ENCODE results near the gene PCMTD2. TPM values are rescaled to one million over a fixed set of nuclear protein-coding genes. Genes with fewer than 3 reads are reported as not detected.

PCMTD2 gene
- total and polyA plus RNA-seq, 2 experiments from 2014 or later = 37.7 to 79.2 TPM

DNA sequence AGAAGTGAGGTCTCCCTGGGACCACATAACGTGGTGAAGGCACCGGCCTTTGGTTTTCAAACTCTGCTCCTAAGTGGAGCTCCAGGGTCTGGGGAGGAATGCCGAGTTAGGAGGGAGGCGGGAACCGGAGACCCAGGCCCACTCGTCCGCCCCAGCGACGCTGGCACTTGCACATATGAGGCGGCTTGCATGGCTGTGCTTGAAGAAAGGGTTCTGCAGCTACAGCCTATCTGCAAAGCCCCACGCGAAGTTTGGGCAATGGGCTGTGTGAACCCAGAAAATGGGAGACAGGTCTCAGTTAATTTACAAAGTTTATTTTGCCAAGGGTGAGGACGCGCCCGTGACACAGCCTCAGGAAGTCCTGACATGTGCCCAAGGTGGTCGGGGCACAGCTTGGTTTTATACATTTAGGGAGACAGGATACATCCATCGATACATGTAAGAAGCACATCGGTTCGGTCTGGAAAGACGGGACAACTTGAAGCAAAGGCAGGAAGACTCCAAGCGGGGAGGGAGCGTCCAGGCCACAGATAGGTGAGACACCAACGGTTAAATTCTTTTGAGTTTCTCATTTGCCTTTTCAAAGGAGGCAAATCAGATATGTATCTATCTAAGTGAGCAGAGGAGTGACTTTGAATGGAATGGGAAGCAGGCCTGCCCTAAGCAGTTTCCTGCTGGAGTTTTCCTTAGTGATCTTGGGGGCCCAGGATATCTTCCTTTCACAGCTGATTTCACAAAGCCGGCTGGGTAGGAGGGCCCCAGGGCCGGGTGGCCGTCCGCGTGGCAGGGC lies 782 bp upstream of the PCMTD2 start:
- no peaks in the 10 kb centered on the region for H3K9me2 ChIP-seq (replicated peaks; ENCODE audit: insufficient read depth)
- TF ChIP-seq EZH2 (IDR thresholded peaks at IDR 0.05; ENCODE audit: borderline replicate concordance) (no peak), EZH2phosphoT487 (IDR thresholded peaks at IDR 0.05; ENCODE audit: low read depth, severe bottlenecking, unreplicated experiment) (no peak)
- TF ChIP-seq, protein P1, sequence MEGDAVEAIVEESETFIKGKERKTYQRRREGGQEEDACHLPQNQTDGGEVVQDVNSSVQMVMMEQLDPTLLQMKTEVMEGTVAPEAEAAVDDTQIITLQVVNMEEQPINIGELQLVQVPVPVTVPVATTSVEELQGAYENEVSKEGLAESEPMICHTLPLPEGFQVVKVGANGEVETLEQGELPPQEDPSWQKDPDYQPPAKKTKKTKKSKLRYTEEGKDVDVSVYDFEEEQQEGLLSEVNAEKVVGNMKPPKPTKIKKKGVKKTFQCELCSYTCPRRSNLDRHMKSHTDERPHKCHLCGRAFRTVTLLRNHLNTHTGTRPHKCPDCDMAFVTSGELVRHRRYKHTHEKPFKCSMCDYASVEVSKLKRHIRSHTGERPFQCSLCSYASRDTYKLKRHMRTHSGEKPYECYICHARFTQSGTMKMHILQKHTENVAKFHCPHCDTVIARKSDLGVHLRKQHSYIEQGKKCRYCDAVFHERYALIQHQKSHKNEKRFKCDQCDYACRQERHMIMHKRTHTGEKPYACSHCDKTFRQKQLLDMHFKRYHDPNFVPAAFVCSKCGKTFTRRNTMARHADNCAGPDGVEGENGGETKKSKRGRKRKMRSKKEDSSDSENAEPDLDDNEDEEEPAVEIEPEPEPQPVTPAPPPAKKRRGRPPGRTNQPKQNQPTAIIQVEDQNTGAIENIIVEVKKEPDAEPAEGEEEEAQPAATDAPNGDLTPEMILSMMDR (IDR thresholded peaks at IDR 0.05; ENCODE audit: poor library complexity) = no peak

GRCh38 chr20:64256282-64256935 lies 861 bp downstream of the PCMTD2 start:
- peaks cover 48% of the 10 kb centered on the region for H3K79me2 ChIP-seq
- TF ChIP-seq, protein P1 (IDR thresholded peaks at IDR 0.05; ENCODE audit: poor library complexity) = no peak
- peak overlapping the region; percentile 72 for H2AFZ ChIP-seq
- 23% methylated on average over 15 of the region's 15 CpGs for WGBS (ENCODE audit: low lambda C conversion rate, missing lambda C conversion rate)
- no peaks in the 10 kb centered on the region for H3K36me3 ChIP-seq (replicated peaks; ENCODE audit: insufficient read depth, low read depth)
- no peaks in the 10 kb centered on the region for H3K9me3 ChIP-seq (ENCODE audit: low read depth)
- H3K9me2 ChIP-seq (replicated peaks; ENCODE audit: insufficient read depth) = no peaks in the 10 kb centered on the region
- H4K20me1 ChIP-seq (ENCODE audit: insufficient read depth, poor library complexity, severe bottlenecking) = no peaks in the 10 kb centered on the region
- peaks cover 29% of the 10 kb centered on the region for H3K4me1 ChIP-seq (ENCODE audit: insufficient read depth)
- H3K4me2 ChIP-seq = peak overlapping the region; percentile 96
- H3K27ac ChIP-seq = peak overlapping the region; percentile 98
- H3K4me3 ChIP-seq = peak overlapping the region; percentile 98
- H3K27me3 ChIP-seq = no peaks in the 10 kb centered on the region
- DNase-seq (ENCODE audit: low spot score) = no peak

More for the DNA sequence above, 782 bp upstream of the PCMTD2 start:
- peak overlapping the region; percentile 62 for H3K4me3 ChIP-seq
- DNase-seq (ENCODE audit: low spot score) = no peak
- 71% methylated on average over 28 of the region's 28 CpGs for WGBS (ENCODE audit: low lambda C conversion rate, missing lambda C conversion rate)
- H2AFZ ChIP-seq = peak overlapping the region; percentile 93
- H3K27me3 ChIP-seq = peaks cover 5% of the 10 kb centered on the region
- H3K36me3 ChIP-seq (replicated peaks; ENCODE audit: insufficient read depth, low read depth) = no peaks in the 10 kb centered on the region
- H3K4me1 ChIP-seq (ENCODE audit: insufficient read depth) = peaks cover 24% of the 10 kb centered on the region
- peaks cover 41% of the 10 kb centered on the region for H3K79me2 ChIP-seq
- H3K27ac ChIP-seq = peak overlapping the region; percentile 98
- no peaks in the 10 kb centered on the region for H4K20me1 ChIP-seq (ENCODE audit: insufficient read depth, poor library complexity, severe bottlenecking)
- H3K4me2 ChIP-seq = peak overlapping the region; percentile 96
- H3K9me3 ChIP-seq (ENCODE audit: low read depth) = no peaks in the 10 kb centered on the region

DNA sequence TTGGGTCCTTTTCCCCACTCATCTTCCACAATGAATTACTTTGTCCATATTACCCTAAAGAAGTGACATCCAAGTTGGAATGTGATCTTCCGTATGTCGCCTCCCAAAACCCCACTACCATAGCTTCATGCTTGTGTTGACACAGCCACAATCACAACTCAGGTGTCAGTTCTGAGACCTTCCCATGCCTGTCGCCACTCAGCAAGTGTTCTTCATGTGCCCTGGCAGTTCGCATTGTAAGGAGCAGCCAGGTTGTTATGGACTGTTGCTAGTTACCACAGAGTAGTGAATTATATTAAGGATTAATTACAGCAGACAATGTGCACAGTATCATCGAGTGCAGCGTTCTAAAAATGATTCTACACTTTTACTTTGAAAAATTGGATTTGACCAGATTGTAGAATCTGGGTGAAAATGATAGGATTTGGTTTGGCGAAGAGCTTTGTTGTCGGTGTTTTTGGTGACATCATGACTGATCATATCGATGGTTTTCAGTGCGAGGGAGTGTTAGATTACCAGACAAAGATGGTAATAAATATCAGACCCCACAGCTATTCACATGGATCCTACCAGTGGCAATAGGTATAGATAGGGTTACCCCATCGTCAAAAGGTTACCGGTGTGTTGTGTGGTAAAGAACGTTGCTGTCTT lies 1.7 kb downstream of the PCMTD2 start:
- 92% methylated on average over 13 of the region's 13 CpGs for WGBS (ENCODE audit: low lambda C conversion rate, missing lambda C conversion rate)
- Histone ChIP-seq H3K27ac (peak overlapping the region; percentile 98), H3K4me3 (no peak overlapping the region), H3K36me3 (replicated peaks; ENCODE audit: insufficient read depth, low read depth) (no peaks in the 10 kb centered on the region), H3K9me3 (ENCODE audit: low read depth) (no peaks in the 10 kb centered on the region), H3K4me2 (peak overlapping the region; percentile 96), H2AFZ (no peak overlapping the region), H3K27me3 (no peaks in the 10 kb centered on the region), H4K20me1 (ENCODE audit: insufficient read depth, poor library complexity, severe bottlenecking) (no peaks in the 10 kb centered on the region), H3K9me2 (replicated peaks; ENCODE audit: insufficient read depth) (no peaks in the 10 kb centered on the region), H3K4me1 (ENCODE audit: insufficient read depth) (peaks cover 35% of the 10 kb centered on the region), H3K79me2 (peaks cover 53% of the 10 kb centered on the region)
- TF ChIP-seq EZH2phosphoT487 (IDR thresholded peaks at IDR 0.05; ENCODE audit: low read depth, severe bottlenecking, unreplicated experiment) = no peak
- TF ChIP-seq, protein P1 (IDR thresholded peaks at IDR 0.05; ENCODE audit: poor library complexity) = no peak
- TF ChIP-seq EZH2 (IDR thresholded peaks at IDR 0.05; ENCODE audit: borderline replicate concordance) = no peak
- DNase-seq (ENCODE audit: low spot score) = no peak

Measured in hepatocyte (in vitro differentiated cells).